HG03378 (cell line): ENCODE results near the gene SCARB1.

Experiments
- ATAC-seq: cut with Tn5 transposase; IDR thresholded peaks from one replicate; pipeline ENCODE4 v1.9.1; 2021; ENCODE audit warnings: mild to moderate bottlenecking, moderate library complexity; ENCODE audit not compliant: unreplicated experiment

The SCARB1 gene

GRCh38 chr12:124778411-124778810 lies 85.3 kb downstream of the SCARB1 start:
- no peak for ATAC-seq

GRCh38 chr12:124777399-124778372 lies 86.0 kb downstream of the SCARB1 start:
- no peak for ATAC-seq

- no peak for ATAC-seq
Observed at GRCh38 chr12:124776125-124776513, 87.5 kb downstream of the SCARB1 start.

- peak; percentile 78 for ATAC-seq
Observed at GRCh38 chr12:124774462-124775167, 89.0 kb downstream of the SCARB1 start.

- peak; percentile 27 for ATAC-seq
Observed at GRCh38 chr12:124774054-124774461, 89.6 kb downstream of the SCARB1 start.

- no peak for ATAC-seq
Observed at GRCh38 chr12:124772289-124773170, 91.1 kb downstream of the SCARB1 start.

- no peak for ATAC-seq
Observed at GRCh38 chr12:124771462-124772288, 92.0 kb downstream of the SCARB1 start.

GRCh38 chr12:124770728-124771127 lies 92.9 kb downstream of the SCARB1 start:
- no peak for ATAC-seq

- no peak for ATAC-seq
Observed at GRCh38 chr12:124769881-124770512, 93.7 kb downstream of the SCARB1 start.

GRCh38 chr12:124769163-124769530 lies 94.5 kb downstream of the SCARB1 start:
- ATAC-seq, result no peak

- ATAC-seq, result no peak
Observed at GRCh38 chr12:124768452-124769162, 95.1 kb downstream of the SCARB1 start.

- peak; percentile 60 for ATAC-seq
Observed at GRCh38 chr12:124767066-124767821, 96.4 kb downstream of the SCARB1 start.

GRCh38 chr12:124766727-124767065 lies 97.0 kb downstream of the SCARB1 start:
- ATAC-seq, result peak; percentile 4

- no peak for ATAC-seq
Observed at GRCh38 chr12:124765581-124766489, 97.8 kb downstream of the SCARB1 start.

- no peak for ATAC-seq
Observed at GRCh38 chr12:124764870-124765580, 98.6 kb downstream of the SCARB1 start.

GRCh38 chr12:124764451-124764850 lies 99.2 kb downstream of the SCARB1 start:
- no peak for ATAC-seq

GRCh38 chr12:124763594-124763979 lies 100.1 kb downstream of the SCARB1 start:
- no peak for ATAC-seq
